HepG2 (cell line): ENCODE data around the gene STEAP2. TPM values are rescaled to one million over a fixed set of nuclear protein-coding genes. Genes with fewer than 3 reads are reported as not detected.

ENCODE experiments used
- GTF3A ChIP-seq: sonication (generic); formaldehyde crosslinking; conservative IDR thresholded peaks from 2 replicates; pipeline ENCODE4 v1.4.0; 2020; ENCODE audit warnings: mild to moderate bottlenecking, missing genetic modification reagents
- HNF4A ChIP-seq: sonication (generic); formaldehyde crosslinking; IDR thresholded peaks from 2 replicates; pipeline ENCODE4 v1.4.0; 2020; ENCODE audit warnings: missing genetic modification reagents
- HOXA7 ChIP-seq: sonication (generic); formaldehyde crosslinking; IDR thresholded peaks from 2 replicates; pipeline ENCODE4 v1.8.1; 2022; ENCODE audit warnings: mild to moderate bottlenecking, missing genetic modification reagents, moderate library complexity
- MED1 ChIP-seq: sonication (generic); formaldehyde crosslinking; IDR thresholded peaks from 2 replicates; pipeline ENCODE4 v1.4.0; 2020; ENCODE audit warnings: missing genetic modification reagents
- MTERF4 ChIP-seq: sonication (generic); formaldehyde crosslinking; IDR thresholded peaks from 2 replicates; pipeline ENCODE4 v1.8.0; 2023; ENCODE audit warnings: mild to moderate bottlenecking, missing genetic modification reagents
- MTF1 ChIP-seq: sonication (generic); formaldehyde crosslinking; IDR thresholded peaks from 2 replicates; pipeline ENCODE4 v1.5.0; 2020; ENCODE audit warnings: missing genetic modification reagents
- NFIC ChIP-seq: IDR thresholded peaks from 2 replicates; pipeline ENCODE4 v1.6.1; 2012; ENCODE audit warnings: mild to moderate bottlenecking, low read length, inconsistent platforms
- SNAPC4 ChIP-seq: sonication (generic); formaldehyde crosslinking; IDR thresholded peaks from 2 replicates; pipeline ENCODE4 v1.4.0; 2020; ENCODE audit warnings: mild to moderate bottlenecking, missing genetic modification reagents
- THRA ChIP-seq: sonication (generic); formaldehyde crosslinking; IDR thresholded peaks from 2 replicates; pipeline ENCODE4 v1.4.0; 2020; ENCODE audit warnings: missing genetic modification reagents, borderline replicate concordance
- ZBTB34 ChIP-seq: sonication (generic); formaldehyde crosslinking; IDR thresholded peaks from 2 replicates; pipeline ENCODE4 v1.8.0; 2022; ENCODE audit warnings: mild to moderate bottlenecking, missing genetic modification reagents
- ZNF343 ChIP-seq: sonication (generic); formaldehyde crosslinking; IDR thresholded peaks from 2 replicates; pipeline ENCODE4 v1.4.0; 2020; ENCODE audit warnings: mild to moderate bottlenecking, missing genetic modification reagents
- ZNF549 ChIP-seq: sonication (generic); formaldehyde crosslinking; IDR thresholded peaks from 2 replicates; pipeline ENCODE4 v1.5.0; 2020; ENCODE audit warnings: missing genetic modification reagents
- ZNF670 ChIP-seq: sonication (generic); formaldehyde crosslinking; IDR thresholded peaks from 2 replicates; pipeline ENCODE4 v1.8.0; 2022; ENCODE audit warnings: mild to moderate bottlenecking, missing genetic modification reagents, borderline replicate concordance
- ZNF749 ChIP-seq: sonication (generic); formaldehyde crosslinking; IDR thresholded peaks from 2 replicates; pipeline ENCODE4 v1.8.0; 2022; ENCODE audit warnings: mild to moderate bottlenecking, missing genetic modification reagents, moderate library complexity, borderline replicate concordance
- ZSCAN31 ChIP-seq: sonication (generic); formaldehyde crosslinking; IDR thresholded peaks from 2 replicates; pipeline ENCODE4 v1.5.0; 2020; ENCODE audit warnings: low read depth, mild to moderate bottlenecking, missing genetic modification reagents
- polyA plus RNA-seq, 8 experiments: library from polyadenylated mRNA; depleted of rRNA in 3 of 8; stranded (reverse) in 7 of 8; unstranded in 1 of 8; fragments of >200 nt; fragmentation: Illumina TruSeq in 4 of 8; extraction: Trizol in 4 of 8; gene quantifications; 2 replicates each; pipeline versions ENCODE4 v1.2.1 to v1.2.3, GENCODE V29; 2011 to 2016; ENCODE audit warnings: low read depth in 4 of 8, missing spikeins in 1 of 8, mixed read lengths in 1 of 8; ENCODE audit not compliant: insufficient read depth in 1 of 8
- total RNA-seq, 5 experiments: library from RNA; depleted of rRNA; stranded (reverse); fragments of >200 nt; fragmentation: Illumina TruSeq; extraction: Trizol; gene quantifications; 2 replicates each; pipeline ENCODE4 v1.2.3, GENCODE V29; 2016; ENCODE audit warnings: low read depth in 1 of 5
- TF ChIP-seq, protein P1 (sequence below): sonication (generic); formaldehyde crosslinking; IDR thresholded peaks from 2 replicates; pipeline ENCODE4 v1.5.1; 2020; ENCODE audit warnings: missing genetic modification reagents, mild to moderate bottlenecking, borderline replicate concordance

The STEAP2 gene
- total and polyA plus RNA-seq, 2 of the 13 experiments (the other 11 are each of a cell fraction or from before 2014, with no cell fraction given): 4.3 to 4.4 TPM

DNA sequence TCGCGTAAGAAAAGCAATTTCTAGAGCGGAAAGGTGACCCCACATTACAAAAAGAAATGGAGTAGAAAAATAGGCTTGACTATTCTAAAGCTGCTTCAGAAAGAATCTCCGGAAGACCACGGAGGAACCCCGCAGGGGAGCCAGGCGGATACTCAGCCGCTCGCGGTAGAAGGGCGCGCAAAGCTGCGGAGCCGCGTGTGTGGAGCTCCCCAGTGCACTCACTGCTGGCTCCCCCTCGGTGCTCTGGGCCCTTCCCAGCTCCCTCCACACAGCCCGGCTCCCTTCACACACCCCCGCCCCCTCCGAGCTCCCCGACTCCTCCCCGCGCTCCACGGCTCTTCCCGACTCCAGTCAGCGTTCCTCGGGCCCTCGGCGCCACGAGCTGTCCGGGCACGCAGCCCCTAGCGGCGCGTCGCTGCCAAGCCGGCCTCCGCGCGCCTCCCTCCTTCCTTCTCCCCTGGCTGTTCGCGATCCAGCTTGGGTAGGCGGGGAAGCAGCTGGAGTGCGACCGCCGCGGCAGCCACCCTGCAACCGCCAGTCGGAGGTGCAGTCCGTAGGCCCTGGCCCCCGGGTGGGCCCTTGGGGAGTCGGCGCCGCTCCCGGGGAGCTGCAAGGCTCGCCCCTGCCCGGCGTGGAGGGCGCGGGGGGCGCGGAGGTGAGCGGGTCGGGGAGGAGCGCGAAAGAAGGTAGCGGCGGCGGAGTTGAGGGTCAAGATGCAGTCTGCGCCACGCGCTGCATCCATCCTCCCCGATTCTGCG is at the start of gene STEAP2 (continued):
- TF ChIP-seq SNAPC4 (CRISPR knock-in tag): 0 out of 2 replicates have a peak, but pooled peaks have one; percentile 38
- peak; percentile 62; the same call in 1 of the 2 replicates for TF ChIP-seq MTERF4 (CRISPR knock-in tag)
- peak; percentile 92 for TF ChIP-seq ZSCAN31 (CRISPR knock-in tag)
- TF ChIP-seq THRA (CRISPR knock-in tag): peak; percentile 66; the same call in 1 of the 2 replicates
- TF ChIP-seq HOXA7 (CRISPR knock-in tag): peak; percentile 60; the same call in 1 of the 2 replicates
- peak; percentile 59; the same call in 1 of the 2 replicates for TF ChIP-seq MED1 (CRISPR knock-in tag)
- TF ChIP-seq HNF4A (CRISPR knock-in tag): peak; percentile 45; the same call in 1 of the 2 replicates
- TF ChIP-seq ZNF343 (CRISPR knock-in tag): peak; percentile 88; the same call in 1 of the 2 replicates
- TF ChIP-seq, protein P1, sequence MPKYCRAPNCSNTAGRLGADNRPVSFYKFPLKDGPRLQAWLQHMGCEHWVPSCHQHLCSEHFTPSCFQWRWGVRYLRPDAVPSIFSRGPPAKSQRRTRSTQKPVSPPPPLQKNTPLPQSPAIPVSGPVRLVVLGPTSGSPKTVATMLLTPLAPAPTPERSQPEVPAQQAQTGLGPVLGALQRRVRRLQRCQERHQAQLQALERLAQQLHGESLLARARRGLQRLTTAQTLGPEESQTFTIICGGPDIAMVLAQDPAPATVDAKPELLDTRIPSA: peak; percentile 85; the same call in 1 of the 2 replicates
- peak; percentile 80; the same call in 1 of the 2 replicates for TF ChIP-seq ZNF749 (CRISPR knock-in tag)
- 0 out of 2 replicates have a peak, but pooled peaks have one; percentile 29 for TF ChIP-seq ZNF549 (CRISPR knock-in tag)
- peak; percentile 72; the same call in 1 of the 2 replicates for TF ChIP-seq ZNF670 (CRISPR knock-in tag)
- no peak for TF ChIP-seq NFIC
- TF ChIP-seq ZBTB34 (CRISPR knock-in tag): peak; percentile 75; the same call in 1 of the 2 replicates
- peak; percentile 94 for TF ChIP-seq GTF3A (CRISPR knock-in tag)
- TF ChIP-seq MTF1 (CRISPR knock-in tag): no peak
